ENCODE data around the gene ZMYM4.
"Not testable (repeated sequence)": the region's sequence is repeated elsewhere in the genome, so short reads cannot be mapped to it uniquely, and the experiment has no call there.

Gene ZMYM4

GRCh38 chr1:35326246-35326866, 57.8 kb downstream of the ZMYM4 start:
- DNase-seq (ENCODE audit: low read depth in 2 of 2), result no peak

- not testable (repeated sequence) for DNase-seq (ENCODE audit: low read depth in 2 of 2)
These were observed 63.1 kb downstream of the ZMYM4 start for GRCh38 chr1:35331618-35332017.

GRCh38 chr1:35334485-35334884, 66.0 kb downstream of the ZMYM4 start:
- DNase-seq (ENCODE audit: low read depth in 2 of 2), result no peak

- DNase-seq (ENCODE audit: low read depth in 2 of 2), result no peak
These were observed 72.0 kb downstream of the ZMYM4 start for GRCh38 chr1:35340519-35340918.

GRCh38 chr1:35345439-35345981, 77.0 kb downstream of the ZMYM4 start:
- DNase-seq (ENCODE audit: low read depth in 2 of 2), result no peak

- no peak for DNase-seq (ENCODE audit: low read depth in 2 of 2)
These were observed 82.4 kb downstream of the ZMYM4 start for GRCh38 chr1:35350872-35351271.

- no peak for DNase-seq (ENCODE audit: low read depth in 2 of 2)
These were observed 91.5 kb downstream of the ZMYM4 start for GRCh38 chr1:35359995-35360394.

GRCh38 chr1:35361638-35362037, 93.1 kb downstream of the ZMYM4 start:
- no peak for DNase-seq (ENCODE audit: low read depth in 2 of 2)

- DNase-seq (ENCODE audit: low read depth in 2 of 2), result no peak
These were observed 96.2 kb downstream of the ZMYM4 start for GRCh38 chr1:35364741-35365140.

GRCh38 chr1:35367914-35368313, 99.4 kb downstream of the ZMYM4 start:
- no peak for DNase-seq (ENCODE audit: low read depth in 2 of 2)

GRCh38 chr1:35369922-35370671, 101.6 kb downstream of the ZMYM4 start:
- peak; percentile 56 to 60 for DNase-seq (ENCODE audit: low read depth in 2 of 2)

GRCh38 chr1:35371506-35371905, 103.0 kb downstream of the ZMYM4 start:
- DNase-seq (ENCODE audit: low read depth in 2 of 2), result no peak

GRCh38 chr1:35377555-35377954, 109.0 kb downstream of the ZMYM4 start:
- DNase-seq (ENCODE audit: low read depth in 2 of 2), result no peak

- DNase-seq (ENCODE audit: low read depth in 2 of 2), result no peak
These were observed 111.0 kb downstream of the ZMYM4 start for GRCh38 chr1:35379317-35380000.

- DNase-seq (ENCODE audit: low read depth in 2 of 2), result not testable (repeated sequence)
These were observed 111.6 kb downstream of the ZMYM4 start for GRCh38 chr1:35380111-35380510.

GRCh38 chr1:35382107-35382506, 113.6 kb downstream of the ZMYM4 start:
- no peak for DNase-seq (ENCODE audit: low read depth in 2 of 2)

- no peak for DNase-seq (ENCODE audit: low read depth in 2 of 2)
These were observed 117.8 kb downstream of the ZMYM4 start for GRCh38 chr1:35386290-35386689.

- DNase-seq (ENCODE audit: low read depth in 2 of 2), result no peak
These were observed 118.5 kb downstream of the ZMYM4 start for GRCh38 chr1:35386959-35387358.

- peak in 1 of 2 experiments; percentile 5 for DNase-seq (ENCODE audit: low read depth in 2 of 2)
These were observed 122.3 kb downstream of the ZMYM4 start for GRCh38 chr1:35390600-35391494.

- DNase-seq (ENCODE audit: low read depth in 2 of 2), result no peak
These were observed 125.9 kb downstream of the ZMYM4 start for GRCh38 chr1:35394386-35394785.

- DNase-seq (ENCODE audit: low read depth in 2 of 2), result no peak
These were observed 130.2 kb downstream of the ZMYM4 start for GRCh38 chr1:35398739-35399138.

GRCh38 chr1:35401049-35401448, 132.5 kb downstream of the ZMYM4 start:
- DNase-seq (ENCODE audit: low read depth in 2 of 2), result no peak
